Pancreas (tissue), 10 donors: ENCODE data around the gene HHAT. TPM values are rescaled to one million over a fixed set of nuclear protein-coding genes. Genes with fewer than 3 reads are reported as not detected.

Experiments
- ATAC-seq, 4 donors: fragments of 200-7000 bp; cut with Tn5 transposase; one replicate each; pipeline versions ENCODE4 v1.8.0 to v1.9.1; 2020; ENCODE audit warnings: mild to moderate bottlenecking in 4 of 4, moderate library complexity in 4 of 4
- DNase-seq, 6 donors: peaks; one replicate each; pipeline ENCODE4 v3.0.0-alpha.2; 2020
- FAIRE-seq: peaks from 2 replicates; lab custom pipeline; 2012; peaks lifted over from hg19 to GRCh38; lab: Jason Lieb, UNC
- H3K27ac ChIP-seq, 4 donors: fragments of 200-600 bp; sonication (generic); 1 replicate in 3 of 4; 2 replicates in 1 of 4; pipeline versions ENCODE4 v1.5.0 to v1.8.0; 2020
- H3K27me3 ChIP-seq, 4 donors: fragments of 200-600 bp; one replicate each; pipeline ENCODE4 v1.8.0; 2021
- H3K36me3 ChIP-seq, 3 donors: fragments of 200-600 bp; sonication (generic) in 1 of 3; one replicate each; pipeline versions ENCODE4 v1.5.0 to v1.8.0; 2020 to 2021
- H3K4me1 ChIP-seq, 3 donors: fragments of 200-600 bp; one replicate each; pipeline ENCODE4 v1.8.0; 2021
- H3K4me3 ChIP-seq, 4 donors: fragments of 200-600 bp; sonication (generic) in 2 of 4; one replicate each; pipeline versions ENCODE4 v1.5.0 to v1.8.0; 2020 to 2021
- H3K9me3 ChIP-seq, 4 donors: fragments of 200-600 bp; one replicate each; pipeline ENCODE4 v1.8.0; 2021
- CTCF ChIP-seq, 4 donors: fragments of 200-600 bp; sonication (generic) in 3 of 4; IDR thresholded peaks; one replicate each; pipeline versions ENCODE4 v1.5.0 to v1.8.0; 2021; ENCODE audit warnings: antibody characterized with exemption in 4 of 4
- WGBS, 2 donors: extraction: QIAGEN DNeasy Blood & Tissue Kit; methylation state at CpG; one replicate each; pipeline ENCODE4 v1.1.7; 2013; 5-methylcytosine and 5-hydroxymethylcytosine counted together
- intact Hi-C, 3 donors: fragments of 100-400 bp; cut with DNase I; formaldehyde crosslinking; loops; one replicate each; pipeline versions ENCODE4 v1.11.1 to v1.14.2; 2022
- polyA plus RNA-seq, 2 donors: library from polyadenylated mRNA; stranded (reverse); fragments of 200-250 nt; gene quantifications; one replicate each; pipeline ENCODE4 v1.2.3, GENCODE V29; 2013
- total RNA-seq, 6 donors: library from RNA; stranded (reverse); fragmentation: NEBNext Ultra II Directional in 4 of 6; extraction: Animal tissue kit (Norgen Biotek cat#: 25700) in 4 of 6; gene quantifications; one replicate each; pipeline versions ENCODE4 v1.2.1 to v1.2.4, GENCODE V29; 2021 to 2023
- donor health status: healthy with polysubstance abuse.
- donor health status: DM: no; HTN: no; CAD: no; lungs with moderate emphysema.
- donor health status: DM: no; HTN: no; CAD: no.
- donor health status: control.
- donor health status: control.
- donor health status: Bipolar disorder and iron deficiency.
- donor health status: DM: yes; HTN: yes; CAD: no.
- donor health status: DM: no; HTN: no; CAD: no.
- donor health status: DM: no; HTN: no; CAD: no.
- donor health status: DM: yes; HTN: yes; CAD: no.

Gene HHAT
- total and polyA plus RNA-seq, 8 donors: 1.3 to 4.1 (median 2.4) TPM

GRCh38 chr1:210321552-210321951 is 7.2 kb upstream of the HHAT start:
- Histone ChIP-seq H3K27ac (no peak overlapping the region), H3K27me3 (no peaks in the 10 kb centered on the region), H3K4me1 (no peaks in the 10 kb centered on the region), H3K4me3 (no peak overlapping the region), H3K9me3 (no peaks in the 10 kb centered on the region), H3K36me3 (no peaks in the 10 kb centered on the region)
- intact Hi-C loops: no loop called here
- WGBS, 2 donors: 81 to 87% methylated on average over 8 of the region's 8 CpGs
- no peak for FAIRE-seq
- TF ChIP-seq CTCF (IDR thresholded peaks at IDR 0.05): no peak
- no peak for DNase-seq
- ATAC-seq: no peak

- FAIRE-seq (no peak), DNase-seq (no peak), ATAC-seq (no peak)
- Histone ChIP-seq H3K36me3 (no peaks in the 10 kb centered on the region), H3K4me1 (peaks cover 0 to 3% (median 0%) of the 10 kb centered on the region in 3 donors), H3K27me3 (no peaks in the 10 kb centered on the region), H3K27ac (no peak overlapping the region), H3K9me3 (no peaks in the 10 kb centered on the region), H3K4me3 (no peak overlapping the region)
- TF ChIP-seq CTCF (IDR thresholded peaks at IDR 0.05): no peak
- intact Hi-C loops: no loop called here
- WGBS, 2 donors: 54 to 63% methylated on average over 1 of the region's 1 CpG
Measured at GRCh38 chr1:210323957-210324356, 4.7 kb upstream of the HHAT start.

GRCh38 chr1:210325026-210325670 is 3.6 kb upstream of the HHAT start:
- Histone ChIP-seq H3K36me3 (no peaks in the 10 kb centered on the region), H3K4me3 (no peak overlapping the region), H3K27ac (no peak overlapping the region), H3K4me1 (peaks cover 0 to 3% (median 0%) of the 10 kb centered on the region in 3 donors), H3K9me3 (no peaks in the 10 kb centered on the region), H3K27me3 (no peaks in the 10 kb centered on the region)
- intact Hi-C loops: no loop called here
- ATAC-seq: no peak
- no peak for DNase-seq
- WGBS, 2 donors: 74 to 77% methylated on average over 1 of the region's 1 CpG
- TF ChIP-seq CTCF (IDR thresholded peaks at IDR 0.05): no peak
- no peak for FAIRE-seq

GRCh38 chr1:210328032-210328745 is 513 bp upstream of the HHAT start:
- H3K27me3 ChIP-seq: no peaks in the 10 kb centered on the region
- intact Hi-C loops: no loop called here
- DNase-seq (no peak), ATAC-seq (peak in 1 of 4 donors; percentile 1), FAIRE-seq (no peak)
- TF ChIP-seq CTCF (IDR thresholded peaks at IDR 0.05): no peak
- H3K27ac ChIP-seq: peak overlapping the region; percentile 83 to 88 (median 86)
- WGBS, 2 donors: 31 to 32% methylated on average over 19 of the region's 19 CpGs
- peaks cover 0 to 3% (median 0%) of the 10 kb centered on the region in 3 donors for H3K4me1 ChIP-seq
- H3K36me3 ChIP-seq: no peaks in the 10 kb centered on the region
- no peaks in the 10 kb centered on the region for H3K9me3 ChIP-seq
- H3K4me3 ChIP-seq: peak overlapping the region; percentile 53 to 76 (median 68)
